Activated T-cell treated with anti-CD3 and anti-CD28 coated beads for 1 hour (primary cell): Measurements from ENCODE around the gene CEP135.
"Not testable (repeated sequence)": the region's sequence is repeated elsewhere in the genome, so short reads cannot be mapped to it uniquely, and the experiment has no call there.

Experiments
- DNase-seq: peaks from one replicate; pipeline ENCODE4 v3.0.0-alpha.2; 2020; ENCODE audit warnings: low read depth

CEP135 gene

DNA sequence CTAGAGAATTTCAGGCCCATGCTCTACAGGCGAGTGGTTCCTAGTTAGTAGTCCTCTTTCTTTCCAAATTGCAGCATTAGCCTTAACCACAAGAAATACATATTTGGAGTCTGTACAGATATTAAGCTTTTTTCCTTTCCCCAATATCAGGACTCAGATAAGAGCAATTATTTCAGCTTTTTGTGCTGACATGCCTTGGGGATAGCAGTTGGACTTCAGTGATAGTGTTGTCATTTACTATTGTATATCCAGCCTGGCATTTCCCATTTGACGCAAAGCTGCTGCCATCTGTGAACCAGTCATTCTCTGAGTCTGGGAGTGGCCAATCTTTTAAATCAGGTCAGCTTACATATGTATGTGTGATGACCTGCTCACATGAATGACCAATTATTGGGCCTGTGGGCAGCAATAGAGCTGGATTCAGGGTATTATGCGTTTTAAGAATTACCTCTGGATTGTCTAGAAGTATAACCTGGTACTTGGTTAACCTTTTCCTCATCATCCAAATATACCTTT is 6.8 kb upstream of the CEP135 start:
- DNase-seq = no peak

DNA sequence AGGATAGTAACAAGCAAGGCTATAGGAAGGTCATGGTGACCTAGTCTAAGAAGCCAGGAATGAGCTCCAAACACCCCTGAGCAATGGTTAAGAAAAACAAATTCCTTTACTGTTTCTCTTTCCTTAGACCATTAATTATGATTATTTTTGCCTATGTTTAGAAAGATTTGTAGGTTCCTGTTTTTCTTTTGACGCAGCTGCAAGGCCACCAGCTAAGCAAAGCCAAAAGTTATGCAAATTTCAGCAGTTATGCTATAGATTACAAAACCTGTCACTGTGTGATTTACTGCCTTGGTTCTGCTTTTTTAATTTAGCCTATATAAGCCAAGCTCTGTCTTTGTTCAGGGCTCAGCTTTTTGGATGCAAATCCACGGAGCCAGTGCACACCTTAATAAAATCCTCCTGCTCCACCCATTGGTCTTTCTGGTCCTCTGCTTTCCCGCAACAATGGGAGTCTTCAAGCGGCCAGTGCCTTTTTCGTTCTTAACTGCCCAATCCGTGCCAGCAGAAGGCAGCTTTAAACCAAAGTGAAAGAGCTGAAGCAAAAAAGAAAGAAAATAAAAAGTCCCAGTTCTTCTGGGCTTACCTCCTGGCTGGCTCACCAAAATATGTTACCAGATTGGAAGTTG is 1.4 kb upstream of the CEP135 start:
- DNase-seq = no peak

DNA sequence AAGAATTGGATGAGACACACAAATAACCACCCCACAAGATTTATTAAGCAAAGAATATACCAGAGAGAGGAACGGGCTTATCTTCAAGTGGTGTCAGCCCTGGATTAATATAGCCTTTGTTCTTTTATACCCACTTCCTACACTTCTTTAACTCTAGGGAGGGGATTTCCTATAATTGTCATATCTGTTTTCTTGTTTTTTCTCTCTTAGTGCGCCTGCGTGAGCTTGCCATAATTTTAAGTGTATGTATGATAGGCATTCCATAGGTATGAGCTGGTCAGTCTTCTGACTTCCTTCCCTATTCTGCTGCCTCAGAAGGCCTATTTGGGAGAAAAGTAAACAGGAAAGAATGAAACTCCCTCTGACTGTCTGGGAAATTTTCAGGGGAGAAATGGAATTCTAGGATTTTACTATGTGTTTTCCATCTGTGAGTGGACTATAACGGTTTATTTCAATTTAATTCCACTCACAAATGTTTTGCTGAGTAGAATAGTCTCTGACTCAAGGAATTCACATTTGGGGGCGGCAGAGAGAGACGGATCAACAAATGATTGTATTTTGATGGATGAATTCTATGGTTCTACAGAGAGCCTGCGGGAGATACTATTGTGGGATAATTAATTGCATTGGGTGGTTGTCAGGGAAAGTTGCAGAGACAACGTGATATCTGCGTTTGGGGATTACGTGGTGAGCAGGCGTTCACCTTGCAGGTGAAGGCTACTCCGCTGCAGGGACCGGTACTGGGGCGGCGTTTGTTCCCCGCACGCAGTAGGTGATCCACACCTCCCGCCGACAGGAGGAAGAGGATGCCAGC is 626 bp upstream of the CEP135 start:
- peak; percentile 33 for DNase-seq

DNA sequence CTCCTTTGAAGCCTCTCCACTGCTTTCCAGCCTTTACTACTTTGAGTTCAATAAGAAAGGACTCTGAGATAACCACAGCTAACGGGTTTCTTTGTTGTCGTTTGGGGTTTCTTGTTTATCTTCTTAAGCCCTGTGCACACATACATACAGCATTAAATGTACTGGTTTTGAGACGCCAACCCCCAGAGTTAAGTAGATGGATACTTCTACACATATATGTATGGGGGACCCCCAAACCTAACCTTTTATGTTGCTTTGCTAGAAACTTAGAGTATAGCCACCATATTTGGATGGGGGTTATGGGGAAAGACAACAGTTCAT is 697 bp downstream of the CEP135 start:
- DNase-seq = no peak

DNA sequence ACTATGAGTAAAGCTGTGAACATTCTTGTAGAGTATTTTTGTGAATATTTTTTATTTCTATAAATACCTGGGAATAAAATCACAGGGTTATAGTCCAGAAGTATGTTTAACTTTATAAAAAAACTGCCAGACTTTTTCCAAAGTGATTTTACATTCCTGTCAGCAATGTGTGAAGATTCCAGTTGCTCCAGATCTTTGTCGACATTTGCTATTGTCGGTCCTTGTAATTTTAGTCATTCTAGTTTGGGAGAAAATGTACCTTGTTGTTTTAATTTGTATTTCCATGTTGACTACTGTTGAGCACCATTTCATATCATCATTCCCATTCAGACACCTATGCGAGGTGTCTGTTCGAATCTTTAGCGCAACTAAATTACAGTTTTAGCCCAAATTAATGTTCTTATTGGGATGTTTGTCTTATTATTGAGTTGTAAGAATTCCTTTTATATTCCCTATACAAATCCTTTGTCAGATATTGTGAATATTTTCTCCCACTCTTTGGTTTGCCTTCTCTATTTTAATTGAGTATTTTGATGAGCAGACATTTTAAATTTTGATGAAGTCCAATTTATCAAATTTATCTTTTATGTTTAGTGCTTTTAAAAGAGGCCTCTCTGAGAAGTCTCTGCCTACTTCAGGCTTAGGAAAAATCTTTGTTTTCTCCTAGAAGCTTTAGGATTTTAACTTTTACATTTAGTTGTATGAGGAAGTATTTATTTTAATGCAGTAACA is 2.6 kb downstream of the CEP135 start:
- DNase-seq = no peak

DNA sequence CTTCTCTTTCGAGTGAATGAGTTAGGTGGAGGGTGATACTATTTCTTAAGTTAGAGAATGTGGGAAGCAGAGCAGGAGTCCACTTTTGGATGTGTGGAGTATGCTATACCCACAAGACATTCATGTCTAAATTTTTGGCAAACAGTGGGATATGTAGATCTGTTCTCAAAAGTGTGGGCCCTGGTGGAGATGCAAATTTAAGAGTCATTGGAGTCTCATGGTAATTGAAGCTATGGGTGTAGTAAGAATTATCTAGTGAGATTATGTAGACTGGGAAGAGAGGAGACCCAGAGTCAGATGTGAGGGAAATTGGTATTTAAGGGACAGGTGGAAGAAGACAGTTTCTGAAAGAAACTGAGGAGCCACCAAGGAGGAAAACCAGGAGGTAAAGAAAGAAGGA is 7.0 kb downstream of the CEP135 start:
- DNase-seq = no peak

DNA sequence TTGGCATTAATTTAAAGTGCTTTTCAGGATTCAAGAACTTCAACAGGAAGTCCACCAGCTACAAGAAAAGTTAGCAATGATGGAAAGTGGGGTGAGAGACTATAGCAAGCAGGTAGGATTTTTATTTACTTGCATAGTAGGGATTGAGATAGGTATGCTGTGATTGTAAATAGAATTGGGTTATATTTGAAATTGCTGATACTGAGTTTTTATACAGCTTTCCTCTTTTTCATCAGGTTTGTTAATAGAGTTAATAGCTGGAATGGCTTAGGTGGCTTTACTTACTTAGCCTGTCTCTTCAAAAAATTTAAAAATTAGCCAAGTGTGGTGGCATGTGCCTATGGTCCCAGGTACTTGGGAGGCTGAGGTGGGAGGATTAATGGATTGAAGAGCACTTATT is 10.9 kb downstream of the CEP135 start:
- DNase-seq = no peak

DNA sequence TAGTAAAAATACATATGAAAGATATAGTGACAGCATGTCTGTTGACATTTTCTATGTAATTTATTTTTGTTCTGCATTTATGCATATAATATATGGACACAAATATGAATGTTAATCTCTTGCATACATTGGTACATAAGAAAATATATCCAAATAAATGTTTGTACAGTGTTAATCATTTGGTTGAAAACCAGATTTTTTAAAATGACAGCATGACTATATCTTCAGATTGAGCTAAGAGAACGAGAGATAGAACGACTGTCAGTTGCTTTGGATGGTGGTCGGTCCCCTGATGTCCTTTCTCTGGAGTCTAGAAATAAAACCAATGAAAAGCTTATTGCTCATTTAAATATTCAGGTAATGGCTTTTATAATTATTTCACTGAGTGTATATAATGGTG is 15.3 kb downstream of the CEP135 start:
- no peak for DNase-seq

DNA sequence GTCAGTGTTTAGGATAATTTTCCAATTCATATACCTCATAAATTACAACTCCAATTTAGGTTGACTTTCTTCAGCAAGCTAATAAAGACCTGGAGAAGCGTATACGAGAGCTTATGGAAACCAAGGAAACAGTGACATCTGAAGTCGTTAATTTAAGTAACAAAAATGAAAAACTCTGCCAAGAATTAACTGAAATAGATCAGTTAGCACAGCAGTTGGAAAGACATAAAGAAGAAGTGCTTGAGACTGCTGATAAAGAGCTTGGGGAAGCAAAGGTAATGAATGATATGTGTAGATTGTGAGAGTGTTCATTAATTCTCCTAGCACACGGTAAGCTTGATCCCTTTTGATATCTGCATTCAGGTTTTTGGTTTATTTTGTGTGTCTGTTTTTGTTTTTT is 16.8 kb downstream of the CEP135 start:
- DNase-seq = no peak

DNA sequence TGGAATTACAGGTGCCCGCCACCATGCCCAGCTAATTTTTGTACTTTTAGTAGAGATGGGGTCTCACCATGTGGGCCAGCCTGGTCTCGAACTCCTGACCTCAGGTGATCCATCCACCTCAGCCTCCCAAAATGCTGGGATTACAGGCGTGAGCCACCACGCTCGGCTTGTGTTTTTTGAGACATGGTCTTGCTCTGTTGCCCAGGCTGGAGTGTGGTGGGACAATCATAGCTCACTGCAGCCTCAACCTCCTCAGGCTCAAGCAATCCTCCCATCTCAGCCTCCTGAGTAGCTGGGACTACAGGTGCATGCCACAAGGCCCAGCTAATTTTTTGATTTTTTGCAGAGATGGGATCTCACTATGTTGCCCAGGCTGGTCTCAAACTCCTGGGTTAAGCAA is 17.6 kb downstream of the CEP135 start:
- not testable (repeated sequence) for DNase-seq

DNA sequence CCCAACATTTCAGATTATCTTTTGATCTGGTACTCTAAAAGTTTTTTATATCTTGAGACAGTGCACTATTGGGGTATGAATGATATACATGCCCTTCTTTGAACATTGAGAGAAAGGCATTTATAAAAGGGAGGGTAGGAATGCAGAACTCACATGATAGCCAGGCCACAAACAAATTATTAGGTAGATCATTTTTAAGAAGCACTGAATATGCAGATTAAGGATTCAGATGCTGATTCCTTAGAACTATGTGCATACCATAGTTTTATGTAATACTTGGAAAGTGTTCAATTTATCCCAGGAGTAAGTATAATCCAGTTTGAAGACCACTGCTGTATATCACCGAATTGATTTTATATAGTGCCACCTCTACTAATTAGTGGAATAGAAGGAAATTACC is 18.6 kb downstream of the CEP135 start:
- no peak for DNase-seq

DNA sequence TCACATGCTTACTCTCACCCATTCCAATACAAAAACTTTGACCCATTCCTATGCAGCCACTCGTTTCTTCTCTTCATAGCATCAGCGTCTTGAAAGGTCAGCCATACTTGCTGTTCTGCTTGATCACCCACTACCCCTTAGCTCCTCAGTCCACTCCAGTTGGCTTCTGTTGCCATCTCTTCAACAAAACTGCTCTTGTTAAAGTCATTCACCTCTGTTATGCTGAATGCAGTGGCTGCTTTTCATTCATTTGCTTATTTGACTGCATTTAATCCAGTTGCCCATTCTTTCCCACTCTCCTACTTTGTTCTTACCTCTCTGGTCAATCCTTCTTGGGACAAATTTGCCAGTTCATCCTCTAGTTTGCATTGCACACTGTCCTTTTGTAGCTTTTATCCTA is 24.9 kb downstream of the CEP135 start:
- DNase-seq = no peak

DNA sequence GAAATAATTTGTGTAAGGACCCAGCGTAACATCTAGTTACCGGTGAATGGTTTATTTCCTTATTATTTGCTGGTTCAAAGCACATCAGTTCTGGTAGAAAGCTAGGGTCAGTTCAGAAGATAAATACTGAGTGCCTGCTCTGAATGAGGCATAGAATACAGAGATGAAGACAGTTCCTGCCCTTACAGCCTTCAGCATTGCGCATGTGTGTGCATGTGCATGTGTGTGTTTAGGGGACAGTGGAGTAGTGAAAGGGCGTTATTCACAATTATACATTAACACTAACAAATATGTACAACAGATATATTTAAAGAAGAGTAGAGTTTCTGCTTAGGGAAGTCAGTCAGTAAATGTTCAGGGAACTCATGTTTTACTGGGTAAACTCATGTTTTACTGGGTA is 29.1 kb downstream of the CEP135 start:
- DNase-seq = no peak

DNA sequence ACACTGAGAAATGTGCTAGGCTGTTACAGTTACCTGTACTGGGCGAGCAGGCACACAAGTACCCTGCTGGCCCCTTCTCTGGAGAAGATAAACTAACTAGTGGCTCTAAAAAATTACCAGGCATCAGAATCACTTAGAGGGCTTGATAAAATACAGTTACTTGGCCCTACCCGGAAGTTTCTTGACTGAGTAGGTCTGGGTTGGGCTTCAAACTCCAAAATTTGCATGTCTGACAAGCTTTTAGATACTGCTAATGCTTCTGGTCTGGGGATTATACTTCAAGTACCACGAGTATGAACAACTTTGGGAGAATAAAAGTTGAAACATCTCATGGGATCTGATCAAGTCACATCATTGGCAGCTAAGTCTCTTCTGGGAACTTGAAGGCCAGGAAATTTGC is 30.8 kb downstream of the CEP135 start:
- DNase-seq = no peak

DNA sequence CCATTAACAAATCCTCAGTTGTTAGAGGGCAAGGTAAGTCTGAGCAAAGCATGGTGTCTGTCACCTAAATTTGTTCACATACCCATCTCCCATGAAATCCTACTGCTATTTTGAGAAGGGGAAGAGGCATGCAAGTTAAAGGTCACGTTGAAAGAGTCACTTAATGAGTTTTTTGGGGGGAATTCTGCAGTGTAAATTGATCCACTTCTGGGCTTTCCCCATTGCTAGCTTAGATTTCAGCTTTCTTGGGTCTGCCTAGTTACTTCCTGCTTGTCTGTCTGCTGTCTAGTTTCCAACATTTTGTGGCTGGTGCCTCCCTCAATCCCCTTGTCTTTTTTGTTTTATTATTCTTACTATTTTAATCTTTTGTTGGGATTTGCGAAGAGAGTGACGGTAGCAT is 32.0 kb downstream of the CEP135 start:
- DNase-seq = no peak

DNA sequence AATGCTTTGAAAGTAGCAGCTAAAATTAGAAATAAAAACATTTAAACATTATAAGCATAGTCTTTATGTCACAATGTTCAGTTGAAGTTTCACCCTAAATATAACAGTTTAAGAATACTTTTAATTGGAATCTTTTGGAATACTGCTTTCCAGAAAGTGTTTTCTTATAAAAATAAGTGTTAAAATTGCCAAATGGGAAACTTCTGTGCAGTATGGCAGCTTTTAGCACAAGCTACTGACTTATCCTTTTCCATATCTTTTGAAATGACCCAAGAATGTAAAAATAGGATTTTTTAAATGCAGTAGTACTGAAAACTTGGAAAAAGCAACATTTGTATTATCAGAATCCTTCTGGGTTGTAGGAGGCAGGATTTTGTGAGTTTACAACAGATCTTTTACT is 34.2 kb downstream of the CEP135 start:
- DNase-seq = no peak

DNA sequence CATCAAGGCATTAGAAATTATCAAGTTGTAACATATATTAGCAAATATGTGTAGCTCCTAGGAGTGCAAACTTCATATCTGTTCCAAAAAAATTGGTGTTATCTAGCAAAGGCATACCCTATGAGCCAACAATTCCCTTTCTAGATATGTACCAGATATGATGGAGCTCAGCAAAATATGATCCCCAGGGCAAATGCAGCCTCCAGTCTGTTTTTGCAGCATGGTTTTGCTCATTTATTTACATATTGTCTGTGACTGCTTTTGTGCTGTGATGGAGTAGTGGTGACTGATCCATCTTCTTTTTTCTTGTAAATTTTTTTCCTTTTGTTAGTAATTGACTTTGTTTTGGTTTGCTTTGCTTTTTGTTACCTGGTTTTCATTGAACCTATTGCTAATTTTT is 41.0 kb downstream of the CEP135 start:
- DNase-seq = no peak

DNA sequence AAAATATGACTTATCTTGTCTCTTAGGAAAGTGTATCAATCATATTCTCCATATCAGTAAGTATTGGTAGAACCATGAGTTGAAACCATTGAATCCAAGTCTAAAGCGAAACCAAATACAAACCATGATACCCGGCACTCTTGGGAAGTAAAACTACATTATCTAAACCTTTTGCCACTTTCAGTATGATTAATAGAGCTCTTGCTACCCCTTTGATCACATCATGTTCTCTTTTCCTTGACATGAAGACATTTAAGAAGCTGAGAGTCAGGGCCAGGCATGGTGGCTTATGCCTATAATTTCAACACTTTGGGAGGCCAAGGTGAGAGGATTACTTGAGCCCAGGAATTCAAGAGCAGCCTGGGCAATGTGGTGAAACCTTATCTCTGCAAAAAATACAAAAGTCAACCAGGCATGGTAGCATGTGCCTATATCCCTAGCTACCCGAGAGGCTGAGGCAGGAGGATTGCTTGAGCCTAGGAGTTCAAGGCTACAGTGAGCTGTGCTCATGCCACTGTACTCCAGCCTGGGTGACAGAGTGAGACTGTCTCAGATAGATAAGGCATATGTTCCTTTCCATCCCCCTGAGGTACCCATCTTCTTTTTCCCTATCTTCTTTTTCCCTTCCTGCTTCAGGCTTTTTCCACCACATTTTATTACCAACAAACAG is 45.4 kb downstream of the CEP135 start:
- no peak for DNase-seq

DNA sequence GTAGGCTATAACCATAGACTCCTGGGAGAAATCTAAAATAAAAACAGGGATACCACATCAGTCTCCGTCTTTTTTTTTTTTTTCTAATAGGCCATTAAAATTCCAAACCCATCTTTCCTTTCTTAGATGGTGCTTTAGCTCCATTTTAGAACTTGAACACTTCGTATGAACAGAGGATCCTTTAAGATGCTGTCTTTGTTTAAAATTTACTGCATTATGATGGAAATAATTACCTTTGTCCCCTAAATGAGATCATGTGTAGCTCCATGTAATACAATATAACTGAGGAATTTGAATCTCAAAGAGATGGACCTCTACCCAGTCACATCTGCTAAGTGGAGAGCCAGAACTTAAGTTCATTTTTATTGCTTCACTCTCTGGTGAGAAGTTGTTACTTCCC is 47.9 kb downstream of the CEP135 start:
- no peak for DNase-seq

DNA sequence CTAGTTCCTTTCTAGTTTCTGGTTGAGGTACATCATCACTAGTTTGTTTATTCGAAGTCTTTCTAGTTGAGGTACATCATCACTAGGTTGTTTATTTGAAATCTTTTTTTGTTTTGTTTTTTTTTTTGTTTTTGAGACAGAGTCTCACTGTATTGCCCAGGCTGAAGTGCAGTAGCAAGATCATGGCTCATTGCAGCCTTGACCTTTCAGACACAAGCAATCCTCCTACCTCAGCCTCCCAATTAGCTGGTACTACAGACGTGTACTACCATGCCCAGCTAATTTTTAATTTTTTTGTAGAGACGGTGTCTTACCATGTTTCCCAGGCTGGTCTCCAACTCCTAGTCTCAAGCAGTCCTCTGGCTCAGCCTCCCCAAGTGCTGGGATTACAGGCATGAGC is 54.9 kb downstream of the CEP135 start:
- no peak for DNase-seq

DNA sequence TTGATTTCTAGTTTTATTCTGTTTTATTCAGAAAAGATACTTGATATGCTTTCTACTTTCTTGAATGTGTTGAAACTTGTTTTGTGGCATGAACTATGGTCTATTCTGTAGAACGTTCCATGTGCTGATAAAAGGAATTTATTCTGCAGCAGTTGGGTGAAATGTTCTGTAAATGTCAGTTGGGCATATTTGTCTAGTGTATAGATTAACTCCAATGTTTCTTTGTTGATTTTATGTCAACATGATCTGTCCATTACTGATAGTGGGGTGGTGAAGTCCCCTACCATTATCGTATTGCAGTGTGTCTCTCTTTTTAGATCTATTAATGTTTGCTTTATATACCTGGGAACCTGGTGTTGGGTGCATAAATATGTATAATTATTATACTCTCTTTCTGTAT is 55.5 kb downstream of the CEP135 start:
- DNase-seq = no peak

DNA sequence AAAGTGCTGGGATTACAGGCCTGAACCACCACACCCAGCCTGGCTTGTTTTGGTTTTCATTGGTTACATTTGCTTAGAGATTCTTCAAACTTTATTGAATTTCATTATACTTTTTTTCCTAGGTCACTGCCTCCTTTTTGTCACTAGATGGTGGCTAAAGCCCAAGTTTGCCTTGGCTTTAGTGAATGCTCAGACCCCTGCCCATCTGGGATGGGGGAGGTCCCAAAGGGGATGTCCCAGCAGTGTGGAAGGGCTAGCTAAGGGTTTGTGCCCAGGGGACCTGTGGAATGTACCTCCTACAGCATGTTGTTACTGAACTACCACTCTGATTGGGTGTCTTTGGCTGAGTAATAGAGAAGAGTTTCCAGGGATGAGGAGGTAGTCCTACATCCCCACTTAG is 58.4 kb downstream of the CEP135 start:
- no peak for DNase-seq

DNA sequence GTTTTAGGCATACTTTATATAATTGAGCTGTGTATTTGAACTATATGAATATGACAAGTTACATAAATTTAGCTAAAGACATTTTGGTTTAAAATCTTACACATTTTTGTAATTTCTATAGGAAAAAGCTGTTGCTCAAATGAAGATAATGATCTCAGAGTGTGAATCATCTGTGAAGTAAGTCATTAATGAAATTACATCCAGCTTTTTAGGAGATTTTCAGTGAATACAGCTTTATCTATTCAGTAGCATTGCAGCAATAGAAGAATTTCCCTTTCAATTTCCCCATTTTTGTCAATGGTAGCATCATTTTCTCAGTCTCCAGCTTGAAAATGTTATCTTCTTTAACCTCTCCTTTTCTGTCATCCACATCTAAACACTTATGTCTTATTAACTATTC is 59.5 kb downstream of the CEP135 start:
- DNase-seq = no peak
